ENCODE data around the gene CHD8. TPM values are rescaled to one million over a fixed set of nuclear protein-coding genes. Genes with fewer than 3 reads are reported as not detected.

CHD8 gene
- total RNA-seq, 1 donor from 2014 or later, result 96.0 TPM

DNA sequence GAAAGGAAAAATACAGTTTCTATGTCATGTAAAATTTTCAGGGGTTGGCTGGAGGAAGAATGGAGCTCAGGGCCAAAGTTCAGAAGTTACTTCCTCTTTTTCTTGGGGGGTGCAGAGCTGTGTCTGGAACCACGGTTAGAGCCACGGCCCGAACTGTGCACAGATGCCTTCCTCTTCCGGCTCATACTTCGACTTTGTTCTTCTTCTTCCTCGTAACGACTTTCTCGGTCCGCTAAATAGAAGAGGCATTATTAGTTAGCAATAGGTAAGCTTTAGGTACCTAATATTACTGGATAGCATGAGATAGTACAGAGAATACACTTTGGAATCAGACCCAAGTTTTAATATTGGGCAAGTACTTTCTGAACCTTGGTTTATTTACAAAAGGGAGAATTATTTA lies 103.3 kb downstream of the CHD8 start:
- Histone ChIP-seq H3K4me3 (no peak overlapping the region), H3K4me1 (no peaks in the 10 kb centered on the region), H3K27ac (no peak overlapping the region), H3K36me3 (peaks cover 55 to 62% of the 10 kb centered on the region in 2 donors), H3K9me3 (no peaks in the 10 kb centered on the region), H3K27me3 (no peaks in the 10 kb centered on the region)
- intact Hi-C loops (cut with DNase I), result no loop called here
- no peak for DNase-seq (ENCODE audit: low spot score in 2 of 2)
- TF ChIP-seq, protein P1, sequence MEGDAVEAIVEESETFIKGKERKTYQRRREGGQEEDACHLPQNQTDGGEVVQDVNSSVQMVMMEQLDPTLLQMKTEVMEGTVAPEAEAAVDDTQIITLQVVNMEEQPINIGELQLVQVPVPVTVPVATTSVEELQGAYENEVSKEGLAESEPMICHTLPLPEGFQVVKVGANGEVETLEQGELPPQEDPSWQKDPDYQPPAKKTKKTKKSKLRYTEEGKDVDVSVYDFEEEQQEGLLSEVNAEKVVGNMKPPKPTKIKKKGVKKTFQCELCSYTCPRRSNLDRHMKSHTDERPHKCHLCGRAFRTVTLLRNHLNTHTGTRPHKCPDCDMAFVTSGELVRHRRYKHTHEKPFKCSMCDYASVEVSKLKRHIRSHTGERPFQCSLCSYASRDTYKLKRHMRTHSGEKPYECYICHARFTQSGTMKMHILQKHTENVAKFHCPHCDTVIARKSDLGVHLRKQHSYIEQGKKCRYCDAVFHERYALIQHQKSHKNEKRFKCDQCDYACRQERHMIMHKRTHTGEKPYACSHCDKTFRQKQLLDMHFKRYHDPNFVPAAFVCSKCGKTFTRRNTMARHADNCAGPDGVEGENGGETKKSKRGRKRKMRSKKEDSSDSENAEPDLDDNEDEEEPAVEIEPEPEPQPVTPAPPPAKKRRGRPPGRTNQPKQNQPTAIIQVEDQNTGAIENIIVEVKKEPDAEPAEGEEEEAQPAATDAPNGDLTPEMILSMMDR (IDR thresholded peaks at IDR 0.05), result no peak

DNA sequence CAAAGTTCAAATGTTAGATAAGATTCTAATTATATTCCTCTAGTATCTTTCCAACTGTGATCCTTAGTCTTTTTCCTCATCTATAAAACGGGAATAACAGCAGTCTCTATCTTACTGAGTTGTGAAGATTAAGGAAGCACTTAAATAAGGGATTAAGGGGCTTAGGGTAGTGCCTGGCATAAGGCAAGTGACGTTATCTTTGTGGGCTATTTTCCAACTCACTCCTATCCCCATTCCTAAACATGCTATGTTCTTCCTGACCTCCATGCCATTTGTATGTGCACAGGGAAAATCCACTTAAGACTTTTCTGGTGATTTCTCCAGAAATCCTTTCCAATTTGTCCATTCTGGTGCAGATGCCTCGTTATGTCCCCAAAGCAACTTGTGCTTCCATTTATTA lies 105.4 kb downstream of the CHD8 start:
- Histone ChIP-seq H3K4me1 (no peaks in the 10 kb centered on the region), H3K27me3 (no peaks in the 10 kb centered on the region), H3K4me3 (no peak overlapping the region), H3K27ac (no peak overlapping the region), H3K9me3 (no peaks in the 10 kb centered on the region), H3K36me3 (peaks cover 34 to 41% of the 10 kb centered on the region in 2 donors)
- intact Hi-C loops (cut with DNase I), result no loop called here
- DNase-seq (ENCODE audit: low spot score in 2 of 2), result no peak
- TF ChIP-seq, protein P1 (IDR thresholded peaks at IDR 0.05), result no peak

DNA sequence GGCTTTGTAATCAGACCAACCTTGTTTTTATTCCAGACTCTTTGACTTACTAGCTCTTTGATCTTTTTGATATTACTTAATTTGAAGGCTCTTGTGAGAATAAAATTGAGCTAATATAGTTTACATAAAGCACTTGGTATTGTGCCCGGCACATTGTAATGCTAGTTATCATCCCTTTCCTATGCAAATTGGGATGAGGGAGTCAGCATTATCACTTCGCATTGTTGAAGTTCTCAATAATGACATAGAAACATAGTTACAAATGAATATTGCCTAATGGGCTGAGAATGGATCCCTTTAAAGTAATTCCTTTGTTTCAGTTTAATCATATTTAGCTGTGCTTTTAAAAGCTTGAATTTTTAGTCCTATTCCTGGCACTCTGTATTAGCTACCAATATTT lies 108.7 kb downstream of the CHD8 start:
- no peak for DNase-seq (ENCODE audit: low spot score in 2 of 2)
- Histone ChIP-seq H3K4me1 (no peaks in the 10 kb centered on the region), H3K4me3 (no peak overlapping the region), H3K27me3 (no peaks in the 10 kb centered on the region), H3K36me3 (peaks cover 4 to 12% of the 10 kb centered on the region in 2 donors), H3K27ac (no peak overlapping the region), H3K9me3 (no peaks in the 10 kb centered on the region)
- TF ChIP-seq, protein P1 (IDR thresholded peaks at IDR 0.05), result no peak
- intact Hi-C loops (cut with DNase I), result no loop called here

DNA sequence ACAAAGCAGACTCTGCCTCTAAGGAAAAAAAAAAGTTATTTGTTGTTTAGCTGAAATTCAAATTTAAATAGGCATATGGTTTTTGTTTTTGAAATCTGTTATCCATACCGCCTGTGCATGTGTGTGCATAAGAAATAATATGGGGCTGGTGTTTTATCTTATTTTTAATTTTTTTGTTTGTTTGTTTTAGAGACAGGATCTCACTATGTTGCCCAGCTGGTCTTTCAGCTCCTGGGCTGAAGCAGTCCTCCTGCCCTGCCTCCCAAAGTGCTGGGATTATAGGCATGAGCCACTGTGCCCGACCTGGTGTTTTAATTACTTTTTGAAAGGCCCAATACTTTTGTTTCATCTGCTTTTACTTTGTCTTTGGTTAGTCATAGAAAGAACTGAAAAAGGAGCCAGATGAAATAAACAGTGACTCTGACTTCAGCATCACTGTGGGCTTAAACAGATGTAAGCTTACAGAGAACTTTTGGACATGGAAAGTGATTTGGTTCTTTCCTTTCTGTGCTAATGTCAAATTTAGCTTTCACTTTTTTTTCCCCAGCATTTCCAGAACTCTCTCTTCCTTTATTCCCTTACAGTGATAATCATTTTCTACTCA lies 109.3 kb downstream of the CHD8 start:
- Histone ChIP-seq H3K27me3 (no peaks in the 10 kb centered on the region), H3K4me1 (no peaks in the 10 kb centered on the region), H3K27ac (no peak overlapping the region), H3K4me3 (no peak overlapping the region), H3K36me3 (peaks cover 0 to 7% of the 10 kb centered on the region in 2 donors), H3K9me3 (no peaks in the 10 kb centered on the region)
- TF ChIP-seq, protein P1 (IDR thresholded peaks at IDR 0.05), result no peak
- no peak for DNase-seq (ENCODE audit: low spot score in 2 of 2)
- intact Hi-C loops (cut with DNase I), result no loop called here

DNA sequence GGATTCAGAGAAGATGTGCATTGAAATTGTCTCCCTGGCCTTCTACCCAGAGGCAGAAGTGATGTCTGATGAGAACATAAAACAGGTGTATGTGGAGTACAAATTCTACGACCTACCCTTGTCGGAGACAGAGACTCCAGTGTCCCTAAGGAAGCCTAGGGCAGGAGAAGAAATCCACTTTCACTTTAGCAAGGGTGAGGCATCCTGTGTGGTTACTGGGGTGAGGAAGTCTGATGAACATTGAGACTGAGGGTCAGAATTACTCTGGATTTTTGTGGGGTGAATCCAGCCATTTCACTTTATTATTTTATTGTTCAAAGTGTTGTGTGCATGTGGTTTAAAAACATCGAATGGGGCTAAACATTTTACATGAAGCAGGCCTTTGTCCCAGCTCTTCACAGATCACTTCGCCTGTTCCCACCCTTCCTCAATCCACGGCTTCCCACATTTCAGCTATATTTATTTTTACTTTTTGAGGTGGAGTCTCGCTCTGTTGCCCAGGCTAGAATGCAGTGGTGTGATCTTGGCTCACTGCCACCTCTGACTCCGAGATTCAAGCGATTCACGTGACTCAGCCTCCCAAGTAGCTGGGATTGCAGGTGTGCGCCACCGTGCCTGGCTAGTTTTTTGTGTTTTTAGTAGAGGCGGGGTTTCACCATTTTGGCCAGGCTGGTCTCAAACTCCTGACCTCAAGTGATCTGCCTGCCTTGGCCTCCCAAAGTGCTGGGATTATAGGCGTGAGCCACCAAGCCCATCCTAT lies 112.7 kb downstream of the CHD8 start:
- Histone ChIP-seq H3K27ac (no peak overlapping the region), H3K27me3 (no peaks in the 10 kb centered on the region)
- no peak for DNase-seq (ENCODE audit: low spot score in 2 of 2)

More for the DNA sequence above, 112.7 kb downstream of the CHD8 start:
- Histone ChIP-seq H3K9me3 (no peaks in the 10 kb centered on the region), H3K4me1 (no peaks in the 10 kb centered on the region), H3K4me3 (no peak overlapping the region), H3K36me3 (no peaks in the 10 kb centered on the region)
- intact Hi-C loops (cut with DNase I), result no loop called here
- TF ChIP-seq, protein P1 (IDR thresholded peaks at IDR 0.05), result no peak

Other genes with a start within 250 kb of the CHD8 start
- 303 TPM for gene HNRNPC, start 186.7 kb downstream of the CHD8 start, total RNA-seq
- gene RPGRIP1, start 176.0 kb downstream of the CHD8 start, total RNA-seq, result not detected
- gene SUPT16H, start 72.1 kb downstream of the CHD8 start, total RNA-seq, result 13.5 TPM
- gene RAB2B, start 20.8 kb upstream of the CHD8 start, total RNA-seq, result 19.2 TPM
- gene TOX4, start 21.1 kb upstream of the CHD8 start, total RNA-seq, result 76.7 TPM
- gene METTL3, start 55.2 kb upstream of the CHD8 start, total RNA-seq, result 45.0 TPM
- gene SALL2, start 70.2 kb upstream of the CHD8 start, total RNA-seq, result 18.0 TPM
- not detected for gene OR10G3, start 124.0 kb upstream of the CHD8 start, total RNA-seq
- not detected for gene OR10G2, start 178.8 kb upstream of the CHD8 start, total RNA-seq
- gene OR4E2, start 197.7 kb upstream of the CHD8 start, total RNA-seq, result not detected
- gene OR4E1, start 217.7 kb upstream of the CHD8 start, total RNA-seq, result not detected